ENCODE data around the gene LRRC8D. TPM values are rescaled to one million over a fixed set of nuclear protein-coding genes. Genes with fewer than 3 reads are reported as not detected.

LRRC8D gene
- total and polyA plus RNA-seq, 2 of the 4 experiments (the other 2 are of a cell fraction), result 34.1 to 35.3 TPM

Other genes starting within 250 kb of the LRRC8D start
- gene LRRC8C, start 187.9 kb upstream of the LRRC8D start, total RNA-seq (2012; rRNA removed), result 12.9 and 15.3 TPM in 2 replicates
- gene LRRC8C, start 187.9 kb upstream of the LRRC8D start, polyA plus RNA-seq (2012; rRNA removed), result 6.5 TPM in 2 replicates
- gene ZNF326, start 174.1 kb downstream of the LRRC8D start, total RNA-seq (2012; rRNA removed), result 4.5 and 10.0 TPM in 2 replicates
- gene ZNF326, start 174.1 kb downstream of the LRRC8D start, polyA plus RNA-seq (2012; rRNA removed), result 13.1 and 17.0 TPM in 2 replicates